ENCODE measurements around the gene SYNE1.

DNA sequence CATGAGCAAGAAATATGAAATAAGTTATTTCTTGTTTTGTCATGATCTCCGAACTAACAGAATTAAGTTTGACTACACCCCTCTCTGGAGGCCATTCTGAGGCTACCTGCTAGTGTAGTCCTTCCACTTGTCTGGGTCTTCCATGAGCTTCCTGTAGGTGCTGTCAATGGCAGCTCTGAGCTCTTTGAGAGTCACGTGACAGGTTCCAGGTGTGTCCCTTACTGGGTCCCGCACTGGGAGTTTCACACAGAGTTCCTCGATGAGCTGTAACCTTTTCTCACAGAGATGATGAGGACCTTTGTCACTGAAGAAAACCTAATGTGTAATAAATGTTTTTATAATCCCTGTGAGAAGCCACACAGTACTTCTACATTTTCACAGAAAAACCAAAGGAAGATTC is 186.6 kb downstream of the SYNE1 start:
- TF ChIP-seq ZNF274 (IDR thresholded peaks at IDR 0.05; ENCODE audit: low read depth, low read length) (no peak), SUZ12 (IDR thresholded peaks at IDR 0.05; ENCODE audit: extremely low read depth, insufficient read depth, insufficient read length) (no peak), YY1 (IDR thresholded peaks at IDR 0.05; ENCODE audit: insufficient read depth, insufficient read length) (no peak)
